ENCODE measurements around the gene INPP5A. TPM values are rescaled to one million over a fixed set of nuclear protein-coding genes. Genes with fewer than 3 reads are reported as not detected.

Gene INPP5A
- total and polyA plus RNA-seq, 4 donors = 34.7 to 43.5 (median 41.2) TPM

- WGBS (ENCODE audit: insufficient coverage) = 91% methylated on average over 14 of the region's 18 CpGs
- Histone ChIP-seq H3K4me1 (ENCODE audit: control insufficient read depth, insufficient read depth, low read length) (no peaks in the 10 kb centered on the region), H3K36me3 (ENCODE audit: control insufficient read depth, insufficient read depth, low read length) (peaks cover 5% of the 10 kb centered on the region), H3K4me3 (ENCODE audit: low read depth, low read length) (no peak overlapping the region), H3K27me3 (ENCODE audit: control insufficient read depth, insufficient read depth, low read length) (no peaks in the 10 kb centered on the region), H3K27ac (ENCODE audit: low read depth, low read length) (no peak overlapping the region), H3K9me3 (ENCODE audit: control insufficient read depth, insufficient read depth, low read length) (no peaks in the 10 kb centered on the region)
- no peak for DNase-seq (ENCODE audit: low read depth in 4 of 6, low spot score in 6 of 6)
These were observed 17.5 kb downstream of the INPP5A start for GRCh38 chr10:132554991-132555647.

- peaks cover 5% of the 10 kb centered on the region for H3K36me3 ChIP-seq (ENCODE audit: control insufficient read depth, insufficient read depth, low read length)
- H3K27me3 ChIP-seq (ENCODE audit: control insufficient read depth, insufficient read depth, low read length) = no peaks in the 10 kb centered on the region
- no peak overlapping the region for H3K27ac ChIP-seq (ENCODE audit: low read depth, low read length)
- WGBS (ENCODE audit: insufficient coverage) = 89% methylated on average over 22 of the region's 22 CpGs
- H3K4me3 ChIP-seq (ENCODE audit: low read depth, low read length) = no peak overlapping the region
- no peak for DNase-seq (ENCODE audit: low read depth in 4 of 6, low spot score in 6 of 6)
- H3K4me1 ChIP-seq (ENCODE audit: control insufficient read depth, insufficient read depth, low read length) = no peaks in the 10 kb centered on the region
- H3K9me3 ChIP-seq (ENCODE audit: control insufficient read depth, insufficient read depth, low read length) = no peaks in the 10 kb centered on the region
These were observed 18.3 kb downstream of the INPP5A start for GRCh38 chr10:132555648-132556575.

- WGBS (ENCODE audit: insufficient coverage) = 92% methylated on average over 16 of the region's 18 CpGs
- Histone ChIP-seq H3K36me3 (ENCODE audit: control insufficient read depth, insufficient read depth, low read length) (peaks cover 8% of the 10 kb centered on the region), H3K4me3 (ENCODE audit: low read depth, low read length) (no peak overlapping the region), H3K9me3 (ENCODE audit: control insufficient read depth, insufficient read depth, low read length) (peaks cover 2% of the 10 kb centered on the region), H3K27me3 (ENCODE audit: control insufficient read depth, insufficient read depth, low read length) (no peaks in the 10 kb centered on the region), H3K4me1 (ENCODE audit: control insufficient read depth, insufficient read depth, low read length) (no peaks in the 10 kb centered on the region), H3K27ac (ENCODE audit: low read depth, low read length) (no peak overlapping the region)
- no peak for DNase-seq (ENCODE audit: low read depth in 4 of 6, low spot score in 6 of 6)
These were observed 19.4 kb downstream of the INPP5A start for GRCh38 chr10:132556994-132557441.

- DNase-seq (ENCODE audit: low read depth in 4 of 6, low spot score in 6 of 6) = no peak
- no peak overlapping the region for H3K27ac ChIP-seq (ENCODE audit: low read depth, low read length)
- H3K36me3 ChIP-seq (ENCODE audit: control insufficient read depth, insufficient read depth, low read length) = peaks cover 17% of the 10 kb centered on the region
- peaks cover 2% of the 10 kb centered on the region for H3K4me1 ChIP-seq (ENCODE audit: control insufficient read depth, insufficient read depth, low read length)
- WGBS (ENCODE audit: insufficient coverage) = 95% methylated on average over 27 of the region's 33 CpGs
- H3K4me3 ChIP-seq (ENCODE audit: low read depth, low read length) = no peak overlapping the region
- H3K9me3 ChIP-seq (ENCODE audit: control insufficient read depth, insufficient read depth, low read length) = peaks cover 2% of the 10 kb centered on the region
- no peaks in the 10 kb centered on the region for H3K27me3 ChIP-seq (ENCODE audit: control insufficient read depth, insufficient read depth, low read length)
These were observed 20.3 kb downstream of the INPP5A start for GRCh38 chr10:132557696-132558515.

- no peak overlapping the region for H3K4me3 ChIP-seq (ENCODE audit: low read depth, low read length)
- peaks cover 2% of the 10 kb centered on the region for H3K9me3 ChIP-seq (ENCODE audit: control insufficient read depth, insufficient read depth, low read length)
- no peak overlapping the region for H3K27ac ChIP-seq (ENCODE audit: low read depth, low read length)
- no peaks in the 10 kb centered on the region for H3K27me3 ChIP-seq (ENCODE audit: control insufficient read depth, insufficient read depth, low read length)
- 90% methylated on average over 28 of the region's 32 CpGs for WGBS (ENCODE audit: insufficient coverage)
- peaks cover 9% of the 10 kb centered on the region for H3K4me1 ChIP-seq (ENCODE audit: control insufficient read depth, insufficient read depth, low read length)
- DNase-seq (ENCODE audit: low read depth in 4 of 6, low spot score in 6 of 6) = no peak
- H3K36me3 ChIP-seq (ENCODE audit: control insufficient read depth, insufficient read depth, low read length) = peaks cover 19% of the 10 kb centered on the region
These were observed 21.2 kb downstream of the INPP5A start for GRCh38 chr10:132558516-132559413.

GRCh38 chr10:132559538-132559937, 22.0 kb downstream of the INPP5A start:
- WGBS (ENCODE audit: insufficient coverage) = 93% methylated on average over 10 of the region's 11 CpGs
- peaks cover 19% of the 10 kb centered on the region for H3K36me3 ChIP-seq (ENCODE audit: control insufficient read depth, insufficient read depth, low read length)
- no peak for DNase-seq (ENCODE audit: low read depth in 4 of 6, low spot score in 6 of 6)
- H3K4me3 ChIP-seq (ENCODE audit: low read depth, low read length) = no peak overlapping the region
- H3K27ac ChIP-seq (ENCODE audit: low read depth, low read length) = no peak overlapping the region
- no peaks in the 10 kb centered on the region for H3K27me3 ChIP-seq (ENCODE audit: control insufficient read depth, insufficient read depth, low read length)
- H3K9me3 ChIP-seq (ENCODE audit: control insufficient read depth, insufficient read depth, low read length) = peaks cover 2% of the 10 kb centered on the region
- peaks cover 16% of the 10 kb centered on the region for H3K4me1 ChIP-seq (ENCODE audit: control insufficient read depth, insufficient read depth, low read length)

GRCh38 chr10:132560241-132560731, 22.7 kb downstream of the INPP5A start:
- DNase-seq (ENCODE audit: low read depth in 4 of 6, low spot score in 6 of 6) = no peak
- H3K4me1 ChIP-seq (ENCODE audit: control insufficient read depth, insufficient read depth, low read length) = peaks cover 19% of the 10 kb centered on the region
- H3K27ac ChIP-seq (ENCODE audit: low read depth, low read length) = no peak overlapping the region
- 89% methylated on average over 2 of the region's 10 CpGs for WGBS (ENCODE audit: insufficient coverage)
- H3K27me3 ChIP-seq (ENCODE audit: control insufficient read depth, insufficient read depth, low read length) = no peaks in the 10 kb centered on the region
- peaks cover 2% of the 10 kb centered on the region for H3K9me3 ChIP-seq (ENCODE audit: control insufficient read depth, insufficient read depth, low read length)
- peaks cover 19% of the 10 kb centered on the region for H3K36me3 ChIP-seq (ENCODE audit: control insufficient read depth, insufficient read depth, low read length)
- no peak overlapping the region for H3K4me3 ChIP-seq (ENCODE audit: low read depth, low read length)

GRCh38 chr10:132562177-132562915, 24.8 kb downstream of the INPP5A start:
- Histone ChIP-seq H3K27ac (ENCODE audit: low read depth, low read length) (no peak overlapping the region), H3K36me3 (ENCODE audit: control insufficient read depth, insufficient read depth, low read length) (peaks cover 16% of the 10 kb centered on the region), H3K27me3 (ENCODE audit: control insufficient read depth, insufficient read depth, low read length) (no peaks in the 10 kb centered on the region), H3K9me3 (ENCODE audit: control insufficient read depth, insufficient read depth, low read length) (peaks cover 2% of the 10 kb centered on the region), H3K4me3 (ENCODE audit: low read depth, low read length) (no peak overlapping the region), H3K4me1 (ENCODE audit: control insufficient read depth, insufficient read depth, low read length) (peaks cover 19% of the 10 kb centered on the region)
- no peak for DNase-seq (ENCODE audit: low read depth in 4 of 6, low spot score in 6 of 6)
- 96% methylated on average over 29 of the region's 29 CpGs for WGBS (ENCODE audit: insufficient coverage)
